ENCODE measurements around the gene SRP14.

DNA sequence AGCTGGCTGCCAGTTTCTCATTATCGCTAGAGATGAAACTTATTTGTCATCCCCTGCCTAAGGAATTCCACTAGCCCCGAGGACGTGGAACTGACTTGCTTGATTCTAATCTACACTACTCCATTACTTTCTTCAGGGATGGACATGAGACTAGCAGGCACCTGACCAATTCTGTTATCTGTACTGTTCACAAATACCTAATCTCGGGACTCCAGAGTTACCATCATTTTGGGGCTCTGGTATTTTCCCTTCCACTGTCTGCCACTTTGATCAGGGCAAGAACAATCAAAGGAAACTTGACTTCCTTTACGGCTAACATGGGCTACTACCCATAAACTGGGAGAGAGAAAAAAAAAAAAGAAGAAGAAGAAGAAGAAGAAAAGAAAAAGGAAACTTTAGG lies 41.9 kb upstream of the SRP14 start:
- TF ChIP-seq CTCF (IDR thresholded peaks at IDR 0.05): no peak
- no peak for TF ChIP-seq POLR2A (IDR thresholded peaks at IDR 0.05)
